MCF 10A (cell line): Measurements from ENCODE around the gene DPCD. TPM values are rescaled to one million over a fixed set of nuclear protein-coding genes. Genes with fewer than 3 reads are reported as not detected.

Experiments used
- BruUV-seq: library from RNA; stranded (reverse); fragments of 400-500 nt; replicated peaks from 2 replicates; lab custom pipeline; 2021; lab: Mats Ljungman, UMichigan
- CTCF ChIA-PET: fragments of 300-600 bp; sonication (Branson Sonifier 250); formaldehyde crosslinking; extraction: SDS; loops from one replicate; lab custom pipeline; 2021; ENCODE audit warnings: antibody characterized with exemption, inconsistent platforms; lab: Yijun Ruan, JAX
- POLR2A ChIA-PET: fragments of 300-600, 350-650 bp; sonication (Branson Sonifier 250); formaldehyde crosslinking; extraction: SDS; loops from one replicate; lab custom pipeline; 2020; ENCODE audit warnings: antibody characterized with exemption, inconsistent platforms; lab: Yijun Ruan, JAX
- DNase-seq: peaks from one replicate; pipeline ENCODE4 v3.0.0-alpha.2; 2018; ENCODE audit not compliant: unreplicated experiment
- H3K27ac Mint-ChIP-seq: one replicate; pipeline ENCODE4 v1.8.0; 2022; ENCODE audit warnings: mild to moderate bottlenecking, low read depth, mixed read lengths; ENCODE audit not compliant: unreplicated experiment
- H3K27me3 Mint-ChIP-seq: one replicate; pipeline ENCODE4 v1.8.0; 2022; ENCODE audit warnings: mixed read lengths; ENCODE audit not compliant: insufficient read depth, unreplicated experiment
- H3K36me3 Mint-ChIP-seq: one replicate; pipeline ENCODE4 v1.8.0; 2022; ENCODE audit warnings: mild to moderate bottlenecking, moderate library complexity, mixed read lengths; ENCODE audit not compliant: insufficient read depth, unreplicated experiment
- H3K4me1 Mint-ChIP-seq: one replicate; pipeline ENCODE4 v1.8.0; 2022; ENCODE audit warnings: mixed read lengths; ENCODE audit not compliant: insufficient read depth, unreplicated experiment
- H3K4me3 Mint-ChIP-seq: one replicate; pipeline ENCODE4 v1.8.0; 2022; ENCODE audit warnings: mild to moderate bottlenecking, moderate library complexity, mixed read lengths; ENCODE audit not compliant: unreplicated experiment
- H3K9me3 Mint-ChIP-seq: one replicate; pipeline ENCODE4 v1.8.0; 2022; ENCODE audit warnings: mixed read lengths; ENCODE audit not compliant: unreplicated experiment
- intact Hi-C: fragments of 100-400 bp; cut with micrococcal nuclease; formaldehyde crosslinking; loops from 2 replicates; pipeline ENCODE4 v1.14.1; 2022
- total RNA-seq: library from RNA; stranded (reverse); gene quantifications from 2 replicates; pipeline ENCODE4 v1.2.3, GENCODE V29; 2022
- TF ChIP-seq, protein P1 (sequence below): fragments of 200-600 bp; IDR thresholded peaks from one replicate; pipeline ENCODE4 v1.8.0; 2022; ENCODE audit warnings: antibody characterized with exemption, mild to moderate bottlenecking; ENCODE audit not compliant: unreplicated experiment

Gene DPCD
- total RNA-seq, 1 experiment from 2014 or later: 24.2 TPM

- POLR2A ChIA-PET: interaction anchor here (1.4 to 2.3 kb wide), 2 partner anchors 9 to 10 kb away, joined by 4 to 8 read pairs; partner anchors contain the start of genes DPCD and POLL
- Mint-ChIP-seq H3K4me3 (no peak overlapping the region), H3K27ac (no peak overlapping the region)
Observed at GRCh38 chr10:101597091-101597900, 9.2 kb downstream of the DPCD start.

DNA sequence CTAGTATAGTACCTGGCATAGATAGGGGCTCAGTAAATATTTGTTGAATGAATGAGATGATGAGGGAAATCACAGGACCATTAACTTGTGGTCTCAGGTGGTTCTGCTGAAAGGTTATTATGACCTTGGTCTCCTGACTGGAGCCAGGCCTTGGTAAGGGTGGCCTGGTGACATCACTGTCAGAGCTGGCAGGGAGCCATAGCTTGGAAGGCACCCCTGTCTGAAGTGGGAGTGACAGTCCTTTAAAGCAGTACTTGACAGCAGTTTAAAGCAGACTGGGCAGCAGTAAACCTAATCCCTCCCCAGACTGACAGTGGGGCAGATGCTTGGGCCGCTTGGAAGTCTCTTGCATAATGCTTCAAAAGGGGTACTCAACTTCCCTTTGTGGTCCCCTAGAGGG, 13.4 kb downstream of the DPCD start:
- H3K36me3 Mint-ChIP-seq: peaks cover 21% of the 10 kb centered on the region
- intact Hi-C loops: loop anchor here (5.0 kb wide), 1 partner anchor 471 kb away; no protein-coding TSS in a partner anchor
- no peaks in the 10 kb centered on the region for H3K27me3 Mint-ChIP-seq
- no peak overlapping the region for H3K4me3 Mint-ChIP-seq
- DNase-seq: no peak
- POLR2A ChIA-PET: interaction anchor here (0.6 kb wide), 1 partner anchor 420 kb away, joined by 3 read pairs; no protein-coding TSS in a partner anchor
- H3K9me3 Mint-ChIP-seq: no peaks in the 10 kb centered on the region
- no peak overlapping the region for H3K27ac Mint-ChIP-seq
- H3K4me1 Mint-ChIP-seq: no peaks in the 10 kb centered on the region
- CTCF ChIA-PET: interaction anchor here (0.7 to 2.7 kb wide), 6 partner anchors 13 to 358 kb away, joined by 3 to 31 read pairs (median 6); partner anchors contain the start of genes DPCD, NPM3 and POLL
- BruUV-seq: no TSS peak
- TF ChIP-seq, protein P1, sequence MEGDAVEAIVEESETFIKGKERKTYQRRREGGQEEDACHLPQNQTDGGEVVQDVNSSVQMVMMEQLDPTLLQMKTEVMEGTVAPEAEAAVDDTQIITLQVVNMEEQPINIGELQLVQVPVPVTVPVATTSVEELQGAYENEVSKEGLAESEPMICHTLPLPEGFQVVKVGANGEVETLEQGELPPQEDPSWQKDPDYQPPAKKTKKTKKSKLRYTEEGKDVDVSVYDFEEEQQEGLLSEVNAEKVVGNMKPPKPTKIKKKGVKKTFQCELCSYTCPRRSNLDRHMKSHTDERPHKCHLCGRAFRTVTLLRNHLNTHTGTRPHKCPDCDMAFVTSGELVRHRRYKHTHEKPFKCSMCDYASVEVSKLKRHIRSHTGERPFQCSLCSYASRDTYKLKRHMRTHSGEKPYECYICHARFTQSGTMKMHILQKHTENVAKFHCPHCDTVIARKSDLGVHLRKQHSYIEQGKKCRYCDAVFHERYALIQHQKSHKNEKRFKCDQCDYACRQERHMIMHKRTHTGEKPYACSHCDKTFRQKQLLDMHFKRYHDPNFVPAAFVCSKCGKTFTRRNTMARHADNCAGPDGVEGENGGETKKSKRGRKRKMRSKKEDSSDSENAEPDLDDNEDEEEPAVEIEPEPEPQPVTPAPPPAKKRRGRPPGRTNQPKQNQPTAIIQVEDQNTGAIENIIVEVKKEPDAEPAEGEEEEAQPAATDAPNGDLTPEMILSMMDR: no peak

More at GRCh38 chr10:101597091-101597900, 9.2 kb downstream of the DPCD start:
- intact Hi-C loops: no loop called here
- no TSS peak for BruUV-seq
- Mint-ChIP-seq H3K9me3 (no peaks in the 10 kb centered on the region), H3K36me3 (peaks cover 10% of the 10 kb centered on the region), H3K27me3 (no peaks in the 10 kb centered on the region), H3K4me1 (no peaks in the 10 kb centered on the region)
- CTCF ChIA-PET: interaction anchor here (0.5 to 1.4 kb wide), 3 partner anchors 16 to 383 kb away, joined by 3 to 4 read pairs (median 4); no protein-coding TSS in a partner anchor
- DNase-seq: no peak
- TF ChIP-seq, protein P1: no peak

DNA sequence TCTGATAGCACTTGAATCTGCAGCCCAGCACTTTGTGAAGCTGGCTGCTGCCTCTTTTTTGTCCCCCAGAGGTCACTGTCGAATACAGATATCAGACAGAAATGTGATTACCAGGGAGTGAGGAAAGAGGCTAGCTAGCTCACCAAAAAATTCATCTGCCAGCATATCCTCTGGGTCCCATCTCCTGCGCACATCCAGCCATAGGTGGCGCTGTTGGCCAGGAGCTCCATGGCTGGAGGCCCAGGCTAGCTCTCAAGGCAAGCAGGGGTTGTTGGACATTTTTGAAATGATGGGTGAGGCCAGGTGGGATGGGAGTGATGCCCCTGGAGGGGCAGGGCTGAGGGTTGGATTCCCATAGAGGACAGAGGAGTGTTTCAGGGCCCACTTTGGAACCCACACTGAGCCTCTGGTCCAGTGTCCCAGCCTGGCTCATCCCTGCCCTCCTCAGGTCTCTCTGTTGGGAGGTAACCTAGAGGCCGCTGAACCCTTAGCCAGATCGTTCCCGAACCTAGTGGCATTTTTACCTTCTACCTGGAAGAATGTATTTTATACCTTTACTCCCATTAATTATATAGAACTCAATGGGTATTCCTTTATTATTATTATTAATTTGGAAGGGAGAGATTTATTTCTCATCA, 14.8 kb downstream of the DPCD start:
- no peaks in the 10 kb centered on the region for H3K9me3 Mint-ChIP-seq
- ChIA-PET CTCF (interaction anchor here (0.6 to 2.7 kb wide), 20 partner anchors 9 to 507 kb away, joined by 3 to 31 read pairs (median 3); partner anchors contain the start of genes DPCD, NPM3 and POLL), POLR2A (interaction anchor here (0.6 to 1.1 kb wide), 5 partner anchors 12 to 297 kb away, joined by 3 to 6 read pairs (median 4); partner anchors contain the start of genes DPCD and POLL)
- TF ChIP-seq, protein P1: peak; percentile 93
- peak; percentile 74 for DNase-seq
- no peak overlapping the region for H3K4me3 Mint-ChIP-seq
- intact Hi-C loops: loop anchor here (1.0 to 5.0 kb wide), 2 partner anchors 178 to 469 kb away; no protein-coding TSS in a partner anchor
- no TSS peak for BruUV-seq
- H3K4me1 Mint-ChIP-seq: no peaks in the 10 kb centered on the region
- H3K27me3 Mint-ChIP-seq: no peaks in the 10 kb centered on the region
- no peak overlapping the region for H3K27ac Mint-ChIP-seq
- H3K36me3 Mint-ChIP-seq: peaks cover 30% of the 10 kb centered on the region
